Gastrocnemius medialis (tissue), 4 donors: ENCODE results near the gene CEL.

Experiments used
- CTCF ChIP-seq, 5 experiments: fragments of 450-650 bp in 3 of 5; fragments of 200-600 bp in 2 of 5; sonication (generic) in 2 of 5; IDR thresholded peaks in 4 of 5; conservative IDR thresholded peaks in 1 of 5; 1 replicate in 4 of 5; 2 replicates in 1 of 5; pipeline ENCODE4 v1.5.1; 2016 to 2019; ENCODE audit warnings: antibody characterized with exemption in 5 of 5, mild to moderate bottlenecking in 3 of 5, moderate library complexity in 3 of 5
- POLR2A ChIP-seq, 2 donors: fragments of 450-650 bp; IDR thresholded peaks; one replicate each; pipeline ENCODE4 v1.6.1; 2017; ENCODE audit warnings: antibody characterized with exemption in 2 of 2, mild to moderate bottlenecking in 2 of 2, moderate library complexity in 2 of 2

- TF ChIP-seq POLR2A (IDR thresholded peaks at IDR 0.05): no peak
- no peak for TF ChIP-seq CTCF (IDR thresholded peaks at IDR 0.05 in 4 of 5, conservative IDR thresholded peaks at IDR 0.05 in 1 of 5)
These were observed 16.7 kb downstream of the CEL start for GRCh38 chr9:133078486-133078885.
